Right atrium auricular region (tissue), 2 donors: ENCODE data around the gene TSC22D1. TPM values are rescaled to one million over a fixed set of nuclear protein-coding genes. Genes with fewer than 3 reads are reported as not detected.

Experiments
- DNase-seq: peaks from one replicate; pipeline ENCODE4 v3.0.0-alpha.2; 2019; ENCODE audit warnings: low spot score
- H3K27ac ChIP-seq, 2 donors: fragments of 200-600 bp; sonication (generic); 1 replicate in 1 of 2; 2 replicates in 1 of 2; pipeline ENCODE4 v1.5.1; 2016 to 2019
- H3K27me3 ChIP-seq, 2 donors: fragments of 200-600 bp; sonication (generic); one replicate each; pipeline versions ENCODE4 v1.5.1 to v1.6.0; 2017 to 2019
- H3K36me3 ChIP-seq: fragments of 200-600 bp; sonication (generic); one replicate; pipeline ENCODE4 v1.5.1; 2016
- H3K4me1 ChIP-seq, 2 donors: fragments of 200-600 bp; sonication (generic); one replicate each; pipeline versions ENCODE4 v1.5.1 to v1.6.0; 2017 to 2019
- H3K4me3 ChIP-seq, 2 donors: fragments of 200-600 bp; sonication (generic); 1 replicate in 1 of 2; 2 replicates in 1 of 2; pipeline ENCODE4 v1.5.1; 2017 to 2019; ENCODE audit warnings: mild to moderate bottlenecking in 1 of 2, moderate library complexity in 1 of 2
- H3K9me3 ChIP-seq, 2 donors: fragments of 200-600 bp; sonication (generic); one replicate each; pipeline ENCODE4 v1.5.1; 2019
- total RNA-seq, 2 donors: library from RNA; depleted of rRNA; stranded (reverse); fragments of >200 nt; gene quantifications; one replicate each; pipeline ENCODE4 v1.1.0, GENCODE V29; 2016
- TF ChIP-seq, protein P1 (sequence below), 2 donors: fragments of 200-600 bp; sonication (generic); IDR thresholded peaks; one replicate each; pipeline ENCODE4 v1.5.1; 2019; ENCODE audit warnings: antibody characterized with exemption in 2 of 2

The TSC22D1 gene
- total RNA-seq, 2 donors from 2014 or later: 110 to 159 TPM

DNA sequence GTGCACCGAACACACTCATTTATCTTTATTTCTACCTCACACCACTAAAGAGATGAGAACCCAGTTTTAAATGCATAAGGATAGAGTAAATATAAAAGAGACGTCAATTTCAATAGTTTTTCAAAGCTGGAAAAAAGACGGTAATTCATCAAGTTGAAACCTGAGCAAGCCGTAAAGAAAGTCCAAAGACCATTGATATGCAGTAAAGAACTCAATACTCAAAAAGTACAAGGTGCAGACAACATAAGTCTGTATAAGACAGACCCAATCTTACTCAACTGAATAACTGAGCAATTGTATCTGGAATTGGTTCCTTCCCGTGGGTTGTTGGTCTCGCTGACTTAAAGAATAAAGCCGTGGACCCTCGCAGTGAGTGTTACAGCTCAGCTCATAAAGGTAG is 120.4 kb downstream of the TSC22D1 start:
- TF ChIP-seq, protein P1, sequence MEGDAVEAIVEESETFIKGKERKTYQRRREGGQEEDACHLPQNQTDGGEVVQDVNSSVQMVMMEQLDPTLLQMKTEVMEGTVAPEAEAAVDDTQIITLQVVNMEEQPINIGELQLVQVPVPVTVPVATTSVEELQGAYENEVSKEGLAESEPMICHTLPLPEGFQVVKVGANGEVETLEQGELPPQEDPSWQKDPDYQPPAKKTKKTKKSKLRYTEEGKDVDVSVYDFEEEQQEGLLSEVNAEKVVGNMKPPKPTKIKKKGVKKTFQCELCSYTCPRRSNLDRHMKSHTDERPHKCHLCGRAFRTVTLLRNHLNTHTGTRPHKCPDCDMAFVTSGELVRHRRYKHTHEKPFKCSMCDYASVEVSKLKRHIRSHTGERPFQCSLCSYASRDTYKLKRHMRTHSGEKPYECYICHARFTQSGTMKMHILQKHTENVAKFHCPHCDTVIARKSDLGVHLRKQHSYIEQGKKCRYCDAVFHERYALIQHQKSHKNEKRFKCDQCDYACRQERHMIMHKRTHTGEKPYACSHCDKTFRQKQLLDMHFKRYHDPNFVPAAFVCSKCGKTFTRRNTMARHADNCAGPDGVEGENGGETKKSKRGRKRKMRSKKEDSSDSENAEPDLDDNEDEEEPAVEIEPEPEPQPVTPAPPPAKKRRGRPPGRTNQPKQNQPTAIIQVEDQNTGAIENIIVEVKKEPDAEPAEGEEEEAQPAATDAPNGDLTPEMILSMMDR (IDR thresholded peaks at IDR 0.05): no peak
- DNase-seq: no peak

DNA sequence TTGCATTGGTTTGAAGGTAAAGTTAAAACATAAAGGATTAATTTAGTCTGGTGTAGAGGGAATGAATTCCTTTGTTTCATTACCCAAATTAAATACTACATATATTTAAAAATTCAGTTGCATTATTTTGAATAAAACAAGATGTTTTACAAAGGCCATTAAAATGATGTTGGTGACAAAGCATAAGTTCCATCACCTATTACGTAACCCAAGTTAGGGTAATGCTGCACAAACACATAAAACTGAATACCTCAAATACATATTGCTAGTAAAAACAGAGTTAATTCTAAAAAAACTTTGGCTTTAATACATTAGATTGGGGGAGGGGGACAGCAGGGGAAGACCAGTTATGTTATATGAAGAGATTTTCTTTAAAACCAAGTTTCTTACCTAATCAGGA is 122.2 kb downstream of the TSC22D1 start:
- no peak for DNase-seq
- Histone ChIP-seq H3K4me1 (peaks cover 0 to 4% of the 10 kb centered on the region in 2 donors), H3K9me3 (no peaks in the 10 kb centered on the region), H3K36me3 (no peaks in the 10 kb centered on the region), H3K4me3 (no peak overlapping the region), H3K27ac (no peak overlapping the region), H3K27me3 (no peaks in the 10 kb centered on the region)
- TF ChIP-seq, protein P1 (IDR thresholded peaks at IDR 0.05): no peak

More for the DNA sequence above, 120.4 kb downstream of the TSC22D1 start:
- Histone ChIP-seq H3K9me3 (no peaks in the 10 kb centered on the region), H3K27me3 (no peaks in the 10 kb centered on the region), H3K4me1 (peaks cover 0 to 7% of the 10 kb centered on the region in 2 donors), H3K27ac (no peak overlapping the region), H3K4me3 (no peak overlapping the region), H3K36me3 (no peaks in the 10 kb centered on the region)

DNA sequence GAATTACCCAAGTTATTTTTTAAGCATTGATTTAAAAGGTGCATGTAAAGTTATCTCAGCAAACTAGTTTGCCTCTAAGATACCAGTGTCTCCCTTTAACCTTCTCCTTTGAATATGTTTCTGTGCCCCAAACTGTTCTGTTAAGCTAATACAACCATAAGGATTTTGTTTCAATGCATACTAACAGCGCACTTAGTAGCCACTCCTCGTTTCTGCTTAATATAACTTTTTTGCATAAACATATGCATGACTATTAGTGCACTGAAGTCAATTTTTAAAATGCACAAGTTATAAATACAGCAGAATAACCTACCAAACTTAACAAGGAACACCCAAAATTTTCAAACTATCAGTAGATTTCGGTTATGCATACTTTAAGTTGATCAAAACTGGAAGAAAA is 123.1 kb downstream of the TSC22D1 start:
- Histone ChIP-seq H3K36me3 (no peaks in the 10 kb centered on the region), H3K4me1 (no peaks in the 10 kb centered on the region), H3K27ac (no peak overlapping the region), H3K9me3 (no peaks in the 10 kb centered on the region), H3K27me3 (no peaks in the 10 kb centered on the region), H3K4me3 (no peak overlapping the region)
- TF ChIP-seq, protein P1 (IDR thresholded peaks at IDR 0.05): no peak
- DNase-seq: no peak

DNA sequence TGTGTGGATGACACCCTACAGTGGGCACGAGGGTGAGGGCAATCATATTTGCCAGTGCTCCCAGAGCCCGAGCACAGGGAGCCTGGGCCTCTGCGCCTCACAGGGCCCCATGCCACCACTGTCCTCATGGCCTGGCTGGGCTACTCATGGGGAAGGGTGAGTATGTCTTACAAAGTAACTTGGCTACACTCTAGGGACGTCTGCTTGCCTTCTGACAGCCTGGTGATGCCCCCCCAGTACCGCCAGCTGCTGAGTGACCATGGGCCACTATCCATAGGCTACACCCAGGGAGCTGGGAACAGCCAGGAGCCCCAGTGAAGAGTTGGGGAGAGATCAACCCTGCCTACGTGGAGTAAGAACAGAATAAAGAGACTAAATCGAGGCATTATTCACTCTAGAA is 123.7 kb downstream of the TSC22D1 start:
- Histone ChIP-seq H3K4me3 (no peak overlapping the region), H3K27ac (no peak overlapping the region), H3K27me3 (no peaks in the 10 kb centered on the region), H3K4me1 (no peaks in the 10 kb centered on the region), H3K9me3 (no peaks in the 10 kb centered on the region), H3K36me3 (no peaks in the 10 kb centered on the region)
- TF ChIP-seq, protein P1 (IDR thresholded peaks at IDR 0.05): no peak
- no peak for DNase-seq

DNA sequence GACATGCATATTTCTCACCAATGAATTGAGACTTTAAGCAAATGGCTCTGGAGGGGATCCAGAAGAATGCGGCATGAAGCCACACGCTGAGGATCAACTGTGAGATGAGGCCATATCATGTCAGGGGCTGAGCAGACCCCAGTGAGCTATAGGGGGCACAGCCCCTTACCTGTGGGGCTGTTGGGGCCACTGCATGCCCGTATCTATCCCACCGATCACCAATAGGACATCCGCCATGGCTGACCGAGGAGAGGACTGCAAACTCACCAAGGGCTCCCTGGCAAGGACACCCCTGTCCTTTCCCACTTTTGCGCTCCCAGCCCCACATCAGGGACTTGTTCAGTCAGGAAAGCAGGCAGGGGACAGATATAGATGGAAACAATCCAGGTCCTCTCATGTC is 124.5 kb downstream of the TSC22D1 start:
- H3K4me1 ChIP-seq: no peaks in the 10 kb centered on the region
- no peaks in the 10 kb centered on the region for H3K27me3 ChIP-seq
- H3K9me3 ChIP-seq: no peaks in the 10 kb centered on the region
- no peak for DNase-seq
- TF ChIP-seq, protein P1 (IDR thresholded peaks at IDR 0.05): no peak
- no peak overlapping the region for H3K4me3 ChIP-seq
- no peaks in the 10 kb centered on the region for H3K36me3 ChIP-seq
- no peak overlapping the region for H3K27ac ChIP-seq

DNA sequence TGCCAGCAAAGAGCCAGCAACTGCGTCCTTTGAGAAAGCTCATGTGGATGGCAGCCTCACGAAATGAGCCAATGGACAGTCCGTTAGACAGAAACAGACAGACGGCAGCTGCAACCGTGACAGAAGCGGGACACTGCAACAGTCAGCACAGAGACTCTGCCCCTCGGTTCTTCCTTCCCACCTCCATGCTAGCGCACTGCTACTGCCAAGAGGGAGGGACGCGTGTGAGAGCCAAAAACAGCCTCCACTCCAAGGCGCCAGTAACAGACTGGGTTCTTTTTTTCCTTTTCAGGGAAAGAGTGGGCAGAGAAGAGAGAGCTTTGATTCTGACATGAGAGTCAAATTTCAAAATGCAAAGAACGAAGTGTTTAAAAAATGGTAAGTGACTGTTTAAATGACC is 125.0 kb downstream of the TSC22D1 start:
- Histone ChIP-seq H3K27ac (no peak overlapping the region), H3K27me3 (no peaks in the 10 kb centered on the region), H3K4me3 (no peak overlapping the region), H3K4me1 (no peaks in the 10 kb centered on the region), H3K9me3 (no peaks in the 10 kb centered on the region), H3K36me3 (no peaks in the 10 kb centered on the region)
- no peak for DNase-seq
- TF ChIP-seq, protein P1 (IDR thresholded peaks at IDR 0.05): no peak
